ENCODE results near the gene ARHGEF4.

DNA sequence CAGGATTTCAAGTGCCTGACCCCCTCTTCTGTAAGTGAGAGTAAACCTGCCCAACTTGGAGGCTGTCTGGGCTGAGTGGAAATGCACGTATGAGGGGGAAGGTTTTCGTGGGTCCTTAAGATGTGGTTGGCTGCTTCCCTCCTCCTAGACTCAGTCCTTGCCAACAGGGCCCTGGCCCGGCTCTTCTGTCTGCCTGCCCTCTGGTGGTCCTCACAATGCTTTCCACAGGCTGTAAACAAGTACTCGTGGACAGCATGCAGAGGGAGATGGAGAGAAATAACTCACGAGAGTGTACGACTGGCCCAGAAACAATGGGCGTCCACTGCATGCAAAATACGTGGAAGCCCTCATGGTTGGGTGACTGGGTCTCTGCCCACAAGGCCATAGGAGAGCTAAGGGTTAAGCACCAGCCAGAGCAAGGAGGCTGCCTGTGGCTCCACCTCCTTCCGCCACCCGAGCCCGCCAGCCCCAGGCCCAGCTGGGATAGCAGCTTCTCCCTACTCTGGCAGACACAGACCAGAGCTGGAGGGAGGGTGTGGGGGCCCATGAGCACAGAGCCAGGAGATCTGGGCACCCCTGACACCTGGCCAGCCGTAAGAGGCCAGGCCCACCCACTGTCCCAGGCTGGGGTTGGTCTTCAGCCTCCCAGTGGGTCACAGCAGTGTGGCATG lies 17.0 kb upstream of the ARHGEF4 start:
- TF ChIP-seq, protein P1, sequence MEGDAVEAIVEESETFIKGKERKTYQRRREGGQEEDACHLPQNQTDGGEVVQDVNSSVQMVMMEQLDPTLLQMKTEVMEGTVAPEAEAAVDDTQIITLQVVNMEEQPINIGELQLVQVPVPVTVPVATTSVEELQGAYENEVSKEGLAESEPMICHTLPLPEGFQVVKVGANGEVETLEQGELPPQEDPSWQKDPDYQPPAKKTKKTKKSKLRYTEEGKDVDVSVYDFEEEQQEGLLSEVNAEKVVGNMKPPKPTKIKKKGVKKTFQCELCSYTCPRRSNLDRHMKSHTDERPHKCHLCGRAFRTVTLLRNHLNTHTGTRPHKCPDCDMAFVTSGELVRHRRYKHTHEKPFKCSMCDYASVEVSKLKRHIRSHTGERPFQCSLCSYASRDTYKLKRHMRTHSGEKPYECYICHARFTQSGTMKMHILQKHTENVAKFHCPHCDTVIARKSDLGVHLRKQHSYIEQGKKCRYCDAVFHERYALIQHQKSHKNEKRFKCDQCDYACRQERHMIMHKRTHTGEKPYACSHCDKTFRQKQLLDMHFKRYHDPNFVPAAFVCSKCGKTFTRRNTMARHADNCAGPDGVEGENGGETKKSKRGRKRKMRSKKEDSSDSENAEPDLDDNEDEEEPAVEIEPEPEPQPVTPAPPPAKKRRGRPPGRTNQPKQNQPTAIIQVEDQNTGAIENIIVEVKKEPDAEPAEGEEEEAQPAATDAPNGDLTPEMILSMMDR (IDR thresholded peaks at IDR 0.05), result no peak
- TF ChIP-seq POLR2A (IDR thresholded peaks at IDR 0.05), result no peak

Data from esophagus squamous epithelium (tissue), 4 donors.